ENCODE data around the gene SORCS3.

Gene SORCS3

DNA sequence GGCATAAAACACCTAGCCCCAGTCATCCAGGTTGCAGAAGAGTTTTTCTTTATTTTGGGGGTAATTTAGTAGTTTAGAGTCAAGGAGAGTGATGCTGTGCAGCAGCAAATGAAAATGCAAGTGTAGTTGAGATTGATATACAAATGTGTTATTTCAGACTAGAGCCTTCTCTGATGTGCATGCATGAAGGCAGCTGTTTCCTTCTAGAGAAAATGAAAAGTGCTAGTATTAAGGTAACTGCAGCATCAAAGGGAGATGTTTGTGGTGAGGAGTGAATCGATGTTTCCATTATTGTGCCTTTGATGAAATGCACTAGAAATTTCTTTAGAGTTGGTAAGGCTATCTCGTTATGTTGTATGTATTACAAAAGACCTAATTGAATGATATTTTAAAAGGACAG is 339.3 kb downstream of the SORCS3 start:
- TF ChIP-seq EZH2 (optimal IDR thresholded peaks at IDR 0.05; ENCODE audit: low read depth, low read length), result no peak
- TF ChIP-seq CTCF (IDR thresholded peaks at IDR 0.05; ENCODE audit: low read length), result no peak
- no peak for TF ChIP-seq EZH2phosphoT487 (IDR thresholded peaks at IDR 0.05; ENCODE audit: low read length)
- H3F3A ChIP-seq (ENCODE audit: insufficient read depth, low read length), result no peaks in the 10 kb centered on the region
- no peaks in the 10 kb centered on the region for H3K9me2 ChIP-seq (replicated peaks; ENCODE audit: insufficient read depth, low read length)
- H3K27me3 ChIP-seq (replicated peaks; ENCODE audit: insufficient read depth, low read length), result no peaks in the 10 kb centered on the region
- no peak overlapping the region for H3K4me2 ChIP-seq (ENCODE audit: low read depth, low read length)
- H4K20me1 ChIP-seq (ENCODE audit: insufficient read depth, low read length), result no peaks in the 10 kb centered on the region
- H3K9ac ChIP-seq (ENCODE audit: low read length), result no peak overlapping the region
- no peaks in the 10 kb centered on the region for H3K9me3 ChIP-seq (replicated peaks; ENCODE audit: insufficient read depth, low read length)
- no peaks in the 10 kb centered on the region for H3K4me1 ChIP-seq (ENCODE audit: low read length)
- DNase-seq, result no peak
- no peaks in the 10 kb centered on the region for H3K79me2 ChIP-seq (ENCODE audit: low read length)
- H3K27ac ChIP-seq (ENCODE audit: low read length), result no peak overlapping the region
- no peak overlapping the region for H3K4me3 ChIP-seq (ENCODE audit: low read length)
- no peaks in the 10 kb centered on the region for H3K36me3 ChIP-seq (replicated peaks; ENCODE audit: insufficient read depth, low read length)
- H2AFZ ChIP-seq (ENCODE audit: low read length), result no peak overlapping the region

DNA sequence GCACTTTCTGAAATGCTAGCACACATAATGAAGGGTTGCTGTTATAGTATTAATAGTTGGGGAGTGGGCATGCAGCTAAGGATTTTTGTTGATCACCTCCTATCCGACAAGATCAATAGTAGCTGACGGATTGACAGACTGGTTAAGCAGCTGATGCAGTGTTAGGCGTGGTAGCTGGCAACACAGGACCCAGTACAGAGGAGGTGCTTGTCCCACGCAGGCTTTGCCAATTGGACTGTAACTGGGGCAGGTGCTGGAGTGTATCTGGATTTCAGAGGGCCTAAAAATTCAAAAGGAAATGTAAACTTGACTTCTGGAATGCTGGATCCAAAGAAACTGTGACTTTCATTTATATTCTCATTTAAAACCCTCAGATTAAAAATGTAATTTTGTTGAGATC is 340.9 kb downstream of the SORCS3 start:
- H3K9ac ChIP-seq (ENCODE audit: low read length), result no peak overlapping the region
- TF ChIP-seq CTCF (IDR thresholded peaks at IDR 0.05; ENCODE audit: low read length) (no peak), EZH2phosphoT487 (IDR thresholded peaks at IDR 0.05; ENCODE audit: low read length) (no peak), EZH2 (optimal IDR thresholded peaks at IDR 0.05; ENCODE audit: low read depth, low read length) (no peak)
- H3K27me3 ChIP-seq (replicated peaks; ENCODE audit: insufficient read depth, low read length), result no peaks in the 10 kb centered on the region
- no peaks in the 10 kb centered on the region for H3K79me2 ChIP-seq (ENCODE audit: low read length)
- H3K4me3 ChIP-seq (ENCODE audit: low read length), result no peak overlapping the region
- H4K20me1 ChIP-seq (ENCODE audit: insufficient read depth, low read length), result no peaks in the 10 kb centered on the region
- H3K4me1 ChIP-seq (ENCODE audit: low read length), result no peaks in the 10 kb centered on the region
- H3K4me2 ChIP-seq (ENCODE audit: low read depth, low read length), result no peak overlapping the region
- no peak overlapping the region for H3K27ac ChIP-seq (ENCODE audit: low read length)
- H2AFZ ChIP-seq (ENCODE audit: low read length), result no peak overlapping the region
- no peaks in the 10 kb centered on the region for H3K9me3 ChIP-seq (replicated peaks; ENCODE audit: insufficient read depth, low read length)
- H3K36me3 ChIP-seq (replicated peaks; ENCODE audit: insufficient read depth, low read length), result no peaks in the 10 kb centered on the region
- H3K9me2 ChIP-seq (replicated peaks; ENCODE audit: insufficient read depth, low read length), result no peaks in the 10 kb centered on the region
- DNase-seq, result no peak
- no peaks in the 10 kb centered on the region for H3F3A ChIP-seq (ENCODE audit: insufficient read depth, low read length)

DNA sequence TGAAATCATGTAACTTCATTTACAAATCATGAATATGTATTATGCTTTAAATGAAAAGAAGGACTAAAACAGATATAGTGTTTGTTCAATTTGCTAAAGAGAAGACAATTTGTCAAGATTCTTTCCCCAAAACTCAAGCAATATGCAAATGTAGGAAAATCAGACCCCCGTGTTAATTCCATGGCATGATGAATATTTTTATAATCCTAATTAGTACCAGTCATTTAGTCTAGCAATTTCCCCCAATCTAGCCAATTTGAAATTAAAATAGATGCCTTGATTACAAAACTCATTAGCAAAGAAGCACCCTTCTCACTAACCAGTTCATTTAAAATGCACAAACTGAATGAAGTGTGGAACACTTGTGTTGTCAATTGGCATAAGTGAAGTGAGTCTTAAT is 347.6 kb downstream of the SORCS3 start:
- Histone ChIP-seq H3K27ac (ENCODE audit: low read length) (no peak overlapping the region), H3K36me3 (replicated peaks; ENCODE audit: insufficient read depth, low read length) (no peaks in the 10 kb centered on the region), H2AFZ (ENCODE audit: low read length) (no peak overlapping the region), H3K9me2 (replicated peaks; ENCODE audit: insufficient read depth, low read length) (no peaks in the 10 kb centered on the region), H3K4me1 (ENCODE audit: low read length) (no peaks in the 10 kb centered on the region), H3K9me3 (replicated peaks; ENCODE audit: insufficient read depth, low read length) (no peaks in the 10 kb centered on the region), H3K9ac (ENCODE audit: low read length) (no peak overlapping the region), H3K79me2 (ENCODE audit: low read length) (no peaks in the 10 kb centered on the region), H4K20me1 (ENCODE audit: insufficient read depth, low read length) (no peaks in the 10 kb centered on the region), H3K4me2 (ENCODE audit: low read depth, low read length) (no peak overlapping the region), H3F3A (ENCODE audit: insufficient read depth, low read length) (no peaks in the 10 kb centered on the region), H3K27me3 (replicated peaks; ENCODE audit: insufficient read depth, low read length) (no peaks in the 10 kb centered on the region), H3K4me3 (ENCODE audit: low read length) (no peak overlapping the region)
- no peak for DNase-seq
- TF ChIP-seq CTCF (IDR thresholded peaks at IDR 0.05; ENCODE audit: low read length) (no peak), EZH2phosphoT487 (IDR thresholded peaks at IDR 0.05; ENCODE audit: low read length) (no peak), EZH2 (optimal IDR thresholded peaks at IDR 0.05; ENCODE audit: low read depth, low read length) (no peak)

All from MM.1S (cell line).